Epithelial cell of proximal tubule (primary cell): ENCODE results near the gene CYB5A. TPM values are rescaled to one million over a fixed set of nuclear protein-coding genes. Genes with fewer than 3 reads are reported as not detected.

Experiments
- DNase-seq: peaks from one replicate; pipeline ENCODE4 v3.0.0-alpha.2; 2011; ENCODE audit warnings: low read depth
- H3K4me3 ChIP-seq: 2 replicates; pipeline ENCODE4 v1.5.1; 2011; ENCODE audit warnings: low read depth, mild to moderate bottlenecking, low read length
- CTCF ChIP-seq: conservative IDR thresholded peaks from 2 replicates; pipeline ENCODE4 v1.5.1; 2012; ENCODE audit warnings: low read depth, mild to moderate bottlenecking, low read length
- total RNA-seq: library from RNA; depleted of rRNA; stranded (reverse); fragments of >200 nt; gene quantifications from 2 replicates; pipeline ENCODE4 v1.2.3, GENCODE V29; 2015

CYB5A gene
- total RNA-seq, result 91.3 and 140 TPM in 2 replicates

GRCh38 chr18:74291771-74292540 is at the start of gene CYB5A:
CYB5A (minus strand) TSS chr18:74291963; CDS start chr18:74291875, 88 bp downstream.
- H3K4me3 ChIP-seq, result peak within 1 kb of the TSS; percentile 86
- peak; percentile 20 for TF ChIP-seq CTCF
- peak; percentile 69 for DNase-seq

DNA sequence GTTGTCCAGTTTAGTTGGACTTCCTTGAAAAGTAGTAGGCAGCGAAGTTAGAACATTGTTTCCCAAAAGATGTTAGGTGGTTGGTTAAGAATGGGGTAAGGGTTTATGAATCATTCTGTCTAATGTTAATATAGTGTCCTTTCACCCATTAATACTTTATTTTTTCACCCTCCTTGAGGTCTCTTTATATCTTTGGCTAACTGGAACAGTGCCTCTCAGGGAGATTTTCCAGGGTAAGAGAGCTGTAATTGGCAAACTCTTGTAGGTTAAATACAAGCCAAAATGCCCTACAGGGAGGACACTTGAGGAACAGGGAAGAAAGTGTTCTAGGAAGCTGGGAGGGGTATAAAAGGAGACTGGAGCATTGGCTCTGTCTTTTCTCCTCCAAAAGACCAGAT is 46.1 kb upstream of the CYB5A start:
- no peak for TF ChIP-seq CTCF
- no peak overlapping the region for H3K4me3 ChIP-seq
- no peak for DNase-seq

DNA sequence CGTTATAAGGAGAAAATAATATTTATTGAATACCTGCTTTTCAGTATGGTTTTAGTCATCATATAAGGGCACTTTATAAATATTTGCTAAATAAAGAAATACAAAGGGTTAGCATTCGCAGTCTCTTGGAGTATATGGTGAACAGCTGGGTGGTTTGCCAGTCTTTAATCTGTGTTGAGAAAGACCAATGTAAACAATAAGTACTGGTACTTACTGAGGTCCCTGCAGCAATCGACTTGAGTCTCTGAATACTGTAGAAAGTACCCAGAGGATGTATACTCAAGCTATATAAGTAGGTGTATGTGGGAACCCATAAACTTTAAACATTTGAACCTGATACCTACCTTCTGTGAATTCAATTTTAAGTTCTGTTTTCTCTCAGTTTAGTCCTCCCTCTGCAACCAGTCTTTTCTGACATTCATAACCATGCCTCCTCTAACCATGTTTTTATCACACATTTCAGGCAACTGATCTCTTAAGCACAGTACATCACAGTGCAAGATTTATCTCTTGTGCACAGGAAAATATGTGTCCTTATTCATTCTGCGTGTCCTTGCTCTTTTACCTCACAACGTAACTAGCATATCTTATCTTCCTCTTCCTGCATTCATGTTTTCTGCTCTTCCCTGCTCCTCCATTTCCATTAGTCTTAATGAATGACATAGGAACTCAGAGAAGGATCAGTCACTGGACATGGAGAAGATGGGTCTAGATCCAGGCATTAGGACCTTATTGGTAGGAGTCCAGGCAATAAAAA is 45.6 kb upstream of the CYB5A start:
- no peak overlapping the region for H3K4me3 ChIP-seq
- no peak for TF ChIP-seq CTCF
- DNase-seq, result no peak

GRCh38 chr18:74336656-74337055 is 44.9 kb upstream of the CYB5A start:
- no peak for DNase-seq
- TF ChIP-seq CTCF, result no peak
- H3K4me3 ChIP-seq, result no peak overlapping the region

DNA sequence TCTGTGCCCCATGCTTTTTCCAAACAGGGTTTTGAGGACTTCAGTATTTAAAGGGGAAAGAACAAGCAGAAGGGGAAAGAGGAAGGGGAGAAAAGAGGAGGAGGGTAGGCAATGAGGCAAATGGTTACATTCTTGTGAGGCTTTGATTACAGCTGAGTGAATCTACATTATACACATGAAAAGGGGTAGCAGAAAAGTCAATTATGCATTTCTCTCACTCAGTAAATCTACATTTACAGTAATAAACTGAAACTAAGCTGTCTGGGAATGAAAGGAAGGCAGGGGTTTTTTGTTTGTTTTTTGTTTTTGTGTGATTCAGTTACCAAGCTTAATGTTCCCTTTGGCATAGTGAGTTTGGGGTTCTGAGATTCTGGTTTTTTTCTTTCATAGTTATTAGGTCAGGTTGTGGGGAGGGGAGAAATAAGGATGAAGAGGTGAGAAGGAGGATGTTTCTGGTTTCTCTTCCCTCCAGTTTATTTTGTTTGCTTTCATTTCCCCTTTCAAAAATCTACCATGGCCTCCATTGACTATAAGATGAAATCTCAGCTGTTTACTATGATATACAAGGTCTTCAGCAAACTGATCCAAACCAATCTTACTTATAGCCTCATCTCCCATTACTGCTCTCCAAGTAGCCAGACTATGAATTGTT is 42.6 kb upstream of the CYB5A start:
- H3K4me3 ChIP-seq, result no peak overlapping the region
- DNase-seq, result no peak
- TF ChIP-seq CTCF, result no peak

DNA sequence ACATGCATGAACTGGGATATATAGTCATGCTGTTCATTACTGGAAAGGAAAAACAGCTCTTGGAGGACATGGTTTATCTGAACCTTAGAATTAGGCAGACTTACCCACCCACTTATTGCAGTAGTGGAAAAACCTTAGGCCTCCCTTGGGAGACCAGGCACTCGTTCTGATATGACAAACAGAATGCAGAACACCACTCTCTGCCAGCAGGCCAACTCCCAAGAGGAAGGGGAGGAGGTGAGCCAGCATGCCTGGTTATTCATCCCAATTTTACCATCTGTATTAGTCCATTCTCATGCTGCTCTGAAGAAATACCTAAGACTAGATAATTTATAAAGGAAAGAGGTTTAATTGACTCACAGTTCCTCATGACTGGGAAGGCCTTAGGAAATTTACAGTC is 41.3 kb upstream of the CYB5A start:
- H3K4me3 ChIP-seq, result no peak overlapping the region
- no peak for TF ChIP-seq CTCF

More for the DNA sequence above, 41.3 kb upstream of the CYB5A start:
- no peak for DNase-seq
